GF-D8 (cell line): Measurements from ENCODE around the gene ACSM5.
"Not testable (repeated sequence)": the region's sequence is repeated elsewhere in the genome, so short reads cannot be mapped to it uniquely, and the experiment has no call there.

Source experiments
- DNase-seq: peaks from one replicate; lab custom pipeline; 2025; lab: John Stamatoyannopoulos, UW

ACSM5 gene

GRCh38 chr16:20453633-20454032 lies 44.3 kb downstream of the ACSM5 start:
- not testable (repeated sequence) for DNase-seq

- DNase-seq, result not testable (repeated sequence)
Measured at GRCh38 chr16:20459227-20459626, 49.9 kb downstream of the ACSM5 start.

- not testable (repeated sequence) for DNase-seq
Measured at GRCh38 chr16:20460313-20460712, 51.0 kb downstream of the ACSM5 start.

- DNase-seq, result not testable (repeated sequence)
Measured at GRCh38 chr16:20468954-20469353, 59.6 kb downstream of the ACSM5 start.

GRCh38 chr16:20469930-20470329 lies 60.6 kb downstream of the ACSM5 start:
- not testable (repeated sequence) for DNase-seq

- DNase-seq, result not testable (repeated sequence)
Measured at GRCh38 chr16:20470732-20471131, 61.4 kb downstream of the ACSM5 start.

GRCh38 chr16:20477188-20477744 lies 67.9 kb downstream of the ACSM5 start:
- not testable (repeated sequence) for DNase-seq

GRCh38 chr16:20483989-20484388 lies 74.7 kb downstream of the ACSM5 start:
- DNase-seq, result not testable (repeated sequence)

- no peak for DNase-seq
Measured at GRCh38 chr16:20484726-20485125, 75.4 kb downstream of the ACSM5 start.

- DNase-seq, result no peak
Measured at GRCh38 chr16:20485408-20485807, 76.1 kb downstream of the ACSM5 start.
